ENCODE data around the gene ESRRG. TPM values are rescaled to one million over a fixed set of nuclear protein-coding genes. Genes with fewer than 3 reads are reported as not detected.

The ESRRG gene
- total RNA-seq, 3 donors from 2014 or later: 0.58 to 1.1 (median 0.58) TPM

DNA sequence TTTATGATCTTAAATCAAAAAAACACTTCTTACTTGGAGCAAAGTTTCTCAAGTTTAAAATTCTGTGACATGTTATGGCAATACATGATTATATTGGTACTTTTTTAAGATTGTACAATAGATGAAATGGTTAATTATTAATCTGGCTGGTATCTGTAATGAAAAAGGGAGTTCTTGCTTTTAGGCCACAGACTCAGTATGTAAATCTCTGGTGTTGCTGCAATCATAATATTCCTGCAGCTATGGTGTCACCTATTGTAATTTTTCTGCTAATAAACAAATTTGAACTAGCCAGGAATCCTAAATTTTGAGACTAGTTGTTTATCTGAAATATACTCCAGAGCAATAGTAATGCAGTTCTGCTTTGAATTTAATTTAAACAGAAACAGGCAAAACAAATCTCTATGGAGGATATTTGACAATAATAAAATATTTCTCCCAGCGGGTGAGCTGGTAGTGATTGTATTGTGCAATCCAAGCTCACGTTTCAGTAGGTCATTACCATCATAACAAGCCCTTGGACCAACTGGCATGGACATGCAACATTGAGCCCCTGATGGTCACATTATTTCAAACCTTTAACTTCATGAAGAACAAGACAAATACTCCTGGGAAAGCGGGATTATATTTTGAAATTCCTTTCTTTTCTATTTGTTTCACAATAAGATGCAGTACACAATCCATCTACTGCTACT is 222.8 kb downstream of the ESRRG start:
- no peaks in the 10 kb centered on the region for H3K9me3 ChIP-seq
- no peaks in the 10 kb centered on the region for H3K4me1 ChIP-seq (ENCODE audit: low read depth)
- no peaks in the 10 kb centered on the region for H3K36me3 ChIP-seq (ENCODE audit: low read depth)
- intact Hi-C loops (cut with DNase I, micrococcal nuclease): no loop called here
- TF ChIP-seq, protein P1, sequence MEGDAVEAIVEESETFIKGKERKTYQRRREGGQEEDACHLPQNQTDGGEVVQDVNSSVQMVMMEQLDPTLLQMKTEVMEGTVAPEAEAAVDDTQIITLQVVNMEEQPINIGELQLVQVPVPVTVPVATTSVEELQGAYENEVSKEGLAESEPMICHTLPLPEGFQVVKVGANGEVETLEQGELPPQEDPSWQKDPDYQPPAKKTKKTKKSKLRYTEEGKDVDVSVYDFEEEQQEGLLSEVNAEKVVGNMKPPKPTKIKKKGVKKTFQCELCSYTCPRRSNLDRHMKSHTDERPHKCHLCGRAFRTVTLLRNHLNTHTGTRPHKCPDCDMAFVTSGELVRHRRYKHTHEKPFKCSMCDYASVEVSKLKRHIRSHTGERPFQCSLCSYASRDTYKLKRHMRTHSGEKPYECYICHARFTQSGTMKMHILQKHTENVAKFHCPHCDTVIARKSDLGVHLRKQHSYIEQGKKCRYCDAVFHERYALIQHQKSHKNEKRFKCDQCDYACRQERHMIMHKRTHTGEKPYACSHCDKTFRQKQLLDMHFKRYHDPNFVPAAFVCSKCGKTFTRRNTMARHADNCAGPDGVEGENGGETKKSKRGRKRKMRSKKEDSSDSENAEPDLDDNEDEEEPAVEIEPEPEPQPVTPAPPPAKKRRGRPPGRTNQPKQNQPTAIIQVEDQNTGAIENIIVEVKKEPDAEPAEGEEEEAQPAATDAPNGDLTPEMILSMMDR (IDR thresholded peaks at IDR 0.05): no peak
- H3K4me3 ChIP-seq: no peak overlapping the region
- ATAC-seq (no peak), DNase-seq (no peak)

DNA sequence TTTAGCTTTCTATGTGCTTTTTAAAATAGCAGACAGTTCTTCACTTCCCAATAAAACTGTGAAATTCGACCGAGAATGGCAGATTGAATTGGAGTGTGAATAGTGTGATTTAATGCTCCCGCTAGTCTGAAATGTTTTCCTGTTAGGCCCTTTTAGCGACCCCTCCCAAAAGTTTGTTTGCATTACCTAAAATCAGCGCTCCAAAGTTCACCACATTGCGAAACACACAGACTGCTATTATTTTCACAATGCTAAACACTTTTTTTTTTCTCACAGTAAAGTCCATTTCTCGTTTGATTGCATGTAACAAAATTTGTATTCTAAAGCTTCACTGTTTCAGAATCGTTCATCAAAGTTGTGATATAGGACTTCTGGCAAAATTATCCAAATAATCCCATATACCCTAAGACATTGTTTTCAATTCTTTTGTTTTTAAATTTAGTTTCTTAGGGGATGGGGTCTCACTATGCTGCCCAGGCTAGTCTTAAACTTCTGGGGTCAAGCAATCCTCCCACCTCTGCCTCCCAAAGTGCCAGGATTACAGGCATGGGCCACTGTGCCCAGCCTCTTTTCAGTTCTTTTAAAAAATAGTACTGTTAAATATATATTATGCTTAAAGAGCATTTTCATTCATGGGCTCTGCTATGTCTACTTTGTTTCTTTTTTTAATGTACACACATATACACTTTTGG is 223.5 kb downstream of the ESRRG start:
- ATAC-seq (no peak), DNase-seq (peak in 1 of 3 donors; percentile 41)
- intact Hi-C loops (cut with DNase I, micrococcal nuclease): no loop called here

DNA sequence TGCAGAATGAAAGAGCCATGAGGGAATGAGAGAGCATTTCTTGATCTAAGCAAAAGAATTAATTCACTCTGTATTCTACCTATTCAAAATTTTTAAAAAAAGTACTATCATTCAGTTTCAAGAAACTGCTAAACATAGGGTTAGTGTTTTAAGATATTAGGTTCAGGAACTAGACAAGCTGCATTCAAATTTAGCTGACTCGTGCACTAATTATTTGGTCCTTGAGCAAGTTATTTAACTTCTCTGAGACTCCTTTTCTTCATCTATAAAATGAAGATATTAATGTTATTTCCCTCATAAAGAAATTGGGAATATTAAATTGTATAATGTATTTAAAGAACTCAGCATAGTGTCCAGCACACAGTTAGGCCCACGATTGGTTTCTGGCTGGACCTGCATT is 225.0 kb downstream of the ESRRG start:
- intact Hi-C loops (cut with DNase I, micrococcal nuclease): no loop called here
- TF ChIP-seq, protein P1 (IDR thresholded peaks at IDR 0.05): no peak
- no peak for ATAC-seq

More for the DNA sequence above, 223.5 kb downstream of the ESRRG start:
- Histone ChIP-seq H3K4me1 (ENCODE audit: low read depth) (no peaks in the 10 kb centered on the region), H3K9me3 (no peaks in the 10 kb centered on the region), H3K36me3 (ENCODE audit: low read depth) (no peaks in the 10 kb centered on the region), H3K4me3 (no peak overlapping the region)
- TF ChIP-seq, protein P1 (IDR thresholded peaks at IDR 0.05): no peak

DNA sequence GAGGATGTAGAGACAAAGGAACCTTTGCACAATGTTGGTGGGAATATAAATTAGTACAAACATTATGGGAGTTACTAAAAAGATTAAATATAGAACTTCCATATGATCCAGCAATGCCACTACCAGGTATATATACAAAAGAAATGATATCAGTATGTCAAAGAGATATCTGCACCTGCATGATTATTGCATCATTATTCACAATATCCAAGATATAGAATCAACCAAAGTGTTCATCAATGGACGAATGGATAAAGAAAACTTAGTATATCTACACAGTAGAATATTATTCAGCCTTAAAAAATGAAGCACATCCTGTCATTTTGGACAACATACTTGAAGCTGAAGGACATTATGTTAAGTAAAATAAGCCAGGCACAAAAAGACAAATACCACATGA is 238.2 kb downstream of the ESRRG start:
- Histone ChIP-seq H3K36me3 (ENCODE audit: low read depth) (no peaks in the 10 kb centered on the region), H3K4me1 (ENCODE audit: low read depth) (no peaks in the 10 kb centered on the region), H3K9me3 (no peaks in the 10 kb centered on the region), H3K4me3 (no peak overlapping the region)
- intact Hi-C loops (cut with DNase I, micrococcal nuclease): no loop called here
- TF ChIP-seq, protein P1 (IDR thresholded peaks at IDR 0.05): no peak
- DNase-seq: no peak
- ATAC-seq: no peak

More for the DNA sequence above, 225.0 kb downstream of the ESRRG start:
- H3K4me3 ChIP-seq: no peak overlapping the region
- no peak for DNase-seq
- no peaks in the 10 kb centered on the region for H3K4me1 ChIP-seq (ENCODE audit: low read depth)
- H3K36me3 ChIP-seq (ENCODE audit: low read depth): no peaks in the 10 kb centered on the region
- H3K9me3 ChIP-seq: no peaks in the 10 kb centered on the region

DNA sequence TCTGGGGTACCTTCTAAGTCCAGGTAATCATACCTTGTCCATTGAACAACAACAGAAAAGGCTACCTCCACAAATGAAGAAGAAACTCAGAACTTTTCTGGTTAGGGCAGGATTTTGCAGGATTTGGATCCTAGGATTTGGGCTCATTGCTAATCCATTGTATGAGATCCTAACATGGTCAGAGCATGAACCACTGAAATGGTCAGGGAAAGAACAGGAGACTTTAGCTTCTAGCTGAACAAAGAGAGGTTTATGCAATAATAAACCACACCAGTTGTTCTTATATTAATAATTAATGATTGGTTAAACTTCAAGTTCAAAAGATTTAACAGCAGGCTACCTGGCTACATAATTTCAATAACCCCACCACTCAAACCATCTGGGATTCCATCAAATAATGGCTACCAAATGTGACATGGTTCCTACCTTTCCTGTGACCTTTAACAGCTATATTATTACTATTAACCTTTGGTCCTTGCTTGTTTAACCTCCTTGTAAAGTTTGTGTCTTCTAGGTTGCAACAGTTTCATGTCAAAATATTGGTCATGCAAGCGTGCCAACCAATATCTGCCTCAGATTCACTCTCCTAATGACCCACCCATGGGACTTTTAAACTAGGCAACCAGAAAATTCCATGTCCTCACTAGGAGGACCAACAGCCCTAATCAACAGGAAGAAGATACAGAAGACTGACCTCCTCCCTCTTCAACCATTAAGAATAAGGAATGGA is 239.4 kb downstream of the ESRRG start:
- Histone ChIP-seq H3K36me3 (ENCODE audit: low read depth) (no peaks in the 10 kb centered on the region), H3K4me1 (ENCODE audit: low read depth) (no peaks in the 10 kb centered on the region), H3K9me3 (no peaks in the 10 kb centered on the region), H3K4me3 (no peak overlapping the region)
- no peak for DNase-seq
- TF ChIP-seq, protein P1 (IDR thresholded peaks at IDR 0.05): no peak
- no peak for ATAC-seq
- intact Hi-C loops (cut with DNase I, micrococcal nuclease): no loop called here
